ENCODE measurements around the gene SPACA6. TPM values are rescaled to one million over a fixed set of nuclear protein-coding genes. Genes with fewer than 3 reads are reported as not detected.

The SPACA6 gene
- total and polyA plus RNA-seq, 10 of the 15 experiments (the other 5 are each of a cell fraction or from before 2014, with no cell fraction given): 0.31 to 6.5 (median 1.7) TPM

- TF ChIP-seq POU2F2 (IDR thresholded peaks at IDR 0.05; ENCODE audit: borderline replicate concordance, low read depth, low read length): peak; percentile 83; the same call in 2 of the 3 replicates
- TF ChIP-seq SIN3A (IDR thresholded peaks at IDR 0.05; ENCODE audit: low read depth, low read length): no peak
- TF ChIP-seq RBBP5 (conservative IDR thresholded peaks at IDR 0.05): no peak
- no peak for TF ChIP-seq MTA3 (IDR thresholded peaks at IDR 0.05; ENCODE audit: borderline replicate concordance, low read length)
- peak; percentile 26 for TF ChIP-seq PBX3 (IDR thresholded peaks at IDR 0.05; ENCODE audit: insufficient replicate concordance, low read depth, low read length)
- TF ChIP-seq RELA (IDR thresholded peaks at IDR 0.05; ENCODE audit: borderline replicate concordance, partially characterized antibody): no peak
- TF ChIP-seq JUND (IDR thresholded peaks at IDR 0.05; ENCODE audit: low read depth, low read length): no peak
- peak; percentile 91 for TF ChIP-seq POLR2AphosphoS5 (IDR thresholded peaks at IDR 0.05; ENCODE audit: low read length)
- TF ChIP-seq POLR2A (IDR thresholded peaks at IDR 0.05; ENCODE audit: low read depth, low read length): peak; percentile 99
- no peak for TF ChIP-seq ZSCAN29 (IDR thresholded peaks at IDR 0.05)
- 0 out of 2 replicates have a peak, but pooled peaks have one; percentile 32 for TF ChIP-seq BACH1 (IDR thresholded peaks at IDR 0.05; ENCODE audit: borderline replicate concordance)
- no peak for TF ChIP-seq MXI1 (IDR thresholded peaks at IDR 0.05; ENCODE audit: low read depth, low read length)
- peak; percentile 30 to 47 (median 39) for TF ChIP-seq CTCF (IDR thresholded peaks at IDR 0.05 in 2 of 3, conservative IDR thresholded peaks at IDR 0.05 in 1 of 3; ENCODE audit: control insufficient read depth in 2 of 3, extremely low read depth in 1 of 3, insufficient read depth in 1 of 3, low read depth in 3 of 3, low read length in 3 of 3)
- peak; percentile 53; the same call in 1 of the 2 replicates for TF ChIP-seq CREM (IDR thresholded peaks at IDR 0.05; ENCODE audit: low read depth)
- TF ChIP-seq SPI1 (IDR thresholded peaks at IDR 0.05; ENCODE audit: borderline replicate concordance, insufficient read depth, low read depth, low read length): no peak; the same call in 1 of the 2 replicates
- TF ChIP-seq ZNF274 (IDR thresholded peaks at IDR 0.05; ENCODE audit: insufficient read depth, insufficient read length): no peak
- TF ChIP-seq PKNOX1 (IDR thresholded peaks at IDR 0.05): peak; percentile 78
- peak; percentile 62; the same call in 1 of the 2 replicates for TF ChIP-seq ZNF687 (IDR thresholded peaks at IDR 0.05)
- peak; percentile 34 for TF ChIP-seq SP1 (IDR thresholded peaks at IDR 0.05; ENCODE audit: low read depth, low read length)
Measured at GRCh38 chr19:51703575-51704515, 10.7 kb downstream of the SPACA6 start (continued).

Data from GM12878 (cell line).